SK-N-SH treated with all-trans-retinoic acid at 6 μM for 48 hours (cell line): Measurements from ENCODE around the gene CLIP1.

Experiments
- ARNTL ChIP-seq: fragments of 450-650 bp; formaldehyde crosslinking; IDR thresholded peaks from 2 replicates; pipeline ENCODE4 v1.5.0; 2020; ENCODE audit warnings: low read depth, mild to moderate bottlenecking, moderate library complexity, borderline replicate concordance
- OSR1 ChIP-seq: fragments of 250-450 bp; sonication (Bioruptor Pico); IDR thresholded peaks from 2 replicates; pipeline ENCODE4 v1.8.0; 2022; ENCODE audit warnings: moderate library complexity, mild to moderate bottlenecking, inconsistent platforms
- POU6F1 ChIP-seq: fragments of 250-450 bp; sonication (Bioruptor Pico); IDR thresholded peaks from 2 replicates; pipeline ENCODE4 v1.8.0; 2021; ENCODE audit warnings: low read depth, mild to moderate bottlenecking, moderate library complexity, borderline replicate concordance
- PPARA ChIP-seq: fragments of 250-450 bp; sonication (Bioruptor Pico); IDR thresholded peaks from 2 replicates; pipeline ENCODE4 v1.5.0; 2020; ENCODE audit warnings: mild to moderate bottlenecking, borderline replicate concordance
- RARB ChIP-seq: fragments of 250-450 bp; sonication (Bioruptor Pico); IDR thresholded peaks from 2 replicates; pipeline ENCODE4 v1.8.0; 2021; ENCODE audit warnings: mild to moderate bottlenecking, moderate library complexity

- TF ChIP-seq PPARA (CRISPR knock-in tag) (no peak), RARB (CRISPR knock-in tag) (no peak), ARNTL (CRISPR knock-in tag) (no peak), POU6F1 (CRISPR knock-in tag) (no peak), OSR1 (CRISPR knock-in tag) (no peak)
Measured at GRCh38 chr12:122244565-122245371, 177.7 kb downstream of the CLIP1 start.
